GM21528 (cell line): ENCODE data around the gene CD160.
"Not testable (repeated sequence)": the region's sequence is repeated elsewhere in the genome, so short reads cannot be mapped to it uniquely, and the experiment has no call there.

Experiments used
- ATAC-seq: cut with Tn5 transposase; IDR thresholded peaks from one replicate; pipeline ENCODE4 v1.9.1; 2021; ENCODE audit warnings: mild to moderate bottlenecking, moderate library complexity; ENCODE audit not compliant: unreplicated experiment, low FRiP score

The CD160 gene

DNA sequence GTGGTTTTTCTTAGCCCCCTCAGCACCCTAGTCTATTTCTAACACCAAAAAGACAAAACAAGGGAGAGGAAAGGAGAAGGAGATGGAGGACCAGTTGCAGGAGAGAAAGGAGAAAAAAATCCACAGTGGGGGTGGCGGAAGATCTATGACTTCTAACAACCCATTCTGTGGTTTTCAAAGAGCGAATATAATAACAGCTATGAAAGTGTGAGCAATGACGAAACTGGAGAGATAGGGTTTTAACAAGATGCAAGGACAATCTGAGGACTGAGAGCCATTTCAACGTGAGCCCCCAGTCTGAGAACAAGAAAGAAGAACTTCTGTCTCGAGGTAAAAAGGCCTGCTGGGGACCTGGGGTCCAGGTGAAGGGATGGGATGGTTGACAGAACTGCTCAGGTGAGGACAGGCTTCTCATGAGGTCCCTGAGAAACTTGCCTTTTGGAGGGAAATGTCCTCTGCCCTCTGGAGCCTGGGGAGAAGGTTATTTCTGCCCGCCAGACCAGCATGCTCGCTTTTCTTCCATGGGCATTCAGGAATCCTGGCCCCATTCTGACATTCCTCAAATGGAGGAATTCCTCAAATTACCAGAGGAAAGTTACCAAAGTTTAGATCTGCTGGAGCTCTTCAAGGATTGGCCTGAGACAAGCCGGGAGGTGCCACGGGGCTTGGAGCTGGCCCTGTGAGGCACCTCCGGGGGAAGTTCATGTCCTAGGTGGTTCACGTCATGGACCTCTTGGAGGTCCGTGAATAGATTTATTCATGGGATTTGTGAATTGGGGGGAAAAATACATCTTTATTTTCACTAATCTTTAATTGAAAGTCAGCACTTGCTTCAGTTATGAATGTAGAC, at the start of gene CD160:
Gene CD160 (plus strand): TSS at position 270 of the 850 bp plus-strand sequence. CDS start 8,829 bp downstream, outside the sequence.
- no peak for ATAC-seq

- not testable (repeated sequence) for ATAC-seq
These were observed 48.1 kb upstream of the CD160 start for GRCh38 chr1:145670995-145671745.

GRCh38 chr1:145673217-145673616, 46.1 kb upstream of the CD160 start:
- not testable (repeated sequence) for ATAC-seq

- ATAC-seq: not testable (repeated sequence)
These were observed 34.4 kb upstream of the CD160 start for GRCh38 chr1:145684858-145685257.

- not testable (repeated sequence) for ATAC-seq
These were observed 33.2 kb upstream of the CD160 start for GRCh38 chr1:145686078-145686477.

GRCh38 chr1:145688328-145688727, 31.0 kb upstream of the CD160 start:
- no peak for ATAC-seq

DNA sequence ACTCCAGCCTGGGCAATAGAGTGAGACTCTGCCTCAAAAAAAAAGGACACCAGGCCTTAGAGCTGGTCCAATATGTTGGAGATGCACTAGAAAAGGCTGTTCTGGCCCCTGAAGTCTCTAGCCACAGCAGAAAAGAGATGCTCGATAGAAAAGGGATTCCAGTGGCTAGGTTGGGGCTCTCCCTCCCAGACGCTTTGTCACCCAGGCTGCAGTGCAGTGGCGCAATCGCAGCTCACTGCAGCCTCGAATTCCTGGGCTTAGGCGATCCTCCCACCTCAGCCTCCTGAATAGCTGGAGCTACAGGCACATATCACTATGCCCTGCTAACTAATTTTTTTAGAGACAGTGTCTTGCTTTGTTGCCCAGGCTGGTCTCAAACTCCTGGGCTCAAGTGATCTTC, 30.4 kb upstream of the CD160 start:
- ATAC-seq: no peak

- no peak for ATAC-seq
These were observed 29.4 kb upstream of the CD160 start for GRCh38 chr1:145689922-145690321.

DNA sequence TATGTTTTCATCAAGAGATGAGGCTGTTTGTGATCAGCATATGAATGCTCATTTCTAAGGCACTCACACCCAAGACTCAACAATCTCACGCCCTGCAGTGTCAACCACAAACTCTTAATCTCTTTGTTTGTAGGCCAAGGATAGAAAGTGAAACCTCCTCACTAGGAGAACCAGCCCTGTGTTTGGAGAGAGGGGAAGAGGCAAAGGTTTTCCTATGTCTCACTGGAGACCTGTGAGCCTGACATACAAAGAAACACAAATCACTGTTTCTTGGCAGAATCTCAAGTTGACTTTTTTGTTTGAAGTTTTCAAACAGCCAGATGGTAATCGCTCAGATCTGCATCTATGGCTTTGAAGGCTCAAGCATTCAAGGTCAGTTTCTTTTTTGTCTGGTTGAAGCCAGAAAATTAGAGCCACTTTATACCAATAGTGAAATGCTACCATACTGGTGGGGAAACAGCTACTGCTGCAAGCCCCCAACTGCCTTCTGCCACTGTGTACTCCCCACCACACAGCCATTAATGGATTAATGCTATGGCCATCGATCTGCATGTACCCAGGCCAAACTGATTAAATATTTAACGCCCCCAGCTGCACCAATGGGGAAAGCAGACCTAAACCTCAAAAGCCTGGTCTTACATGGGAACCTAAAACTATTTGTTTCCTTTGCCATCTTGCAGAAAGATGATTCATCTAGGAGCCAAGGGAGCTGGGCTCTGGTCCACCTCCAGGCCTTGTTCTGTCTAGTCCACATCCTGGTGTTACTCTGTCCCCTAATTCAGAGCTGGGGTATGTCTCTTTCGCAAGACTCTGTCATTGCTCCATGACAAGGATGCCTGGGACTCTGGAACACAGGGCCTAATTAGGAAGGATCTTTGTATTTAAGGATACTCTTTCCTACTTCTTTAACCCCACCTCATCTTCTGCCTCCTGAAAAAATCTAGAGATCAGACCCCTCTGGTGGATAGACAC, 28.4 kb upstream of the CD160 start:
- ATAC-seq: no peak

GRCh38 chr1:145692785-145693443, 26.4 kb upstream of the CD160 start:
- no peak for ATAC-seq

- ATAC-seq: no peak
These were observed 23.3 kb upstream of the CD160 start for GRCh38 chr1:145695821-145696629.

GRCh38 chr1:145696630-145696960, 22.7 kb upstream of the CD160 start:
- no peak for ATAC-seq

- ATAC-seq: no peak
These were observed 17.9 kb upstream of the CD160 start for GRCh38 chr1:145701306-145701862.

DNA sequence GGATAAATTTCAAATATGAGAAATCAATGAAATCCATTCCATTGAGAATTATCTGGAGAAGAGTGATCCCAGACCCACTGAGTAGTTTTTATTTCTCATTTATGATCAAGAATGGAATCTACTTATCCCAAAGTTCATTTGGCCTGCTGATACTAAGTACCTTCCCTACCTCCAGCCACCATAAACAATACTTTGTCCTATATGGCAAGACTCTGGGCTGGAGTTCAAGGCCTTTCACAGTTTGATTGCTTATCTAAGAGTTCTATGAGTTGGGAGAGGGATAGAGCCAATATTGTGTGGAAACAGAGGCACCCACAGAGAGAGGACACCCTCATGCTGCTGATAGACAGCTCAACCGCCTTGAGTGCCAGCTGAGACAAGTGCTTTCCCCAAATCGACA, 17.2 kb upstream of the CD160 start:
- ATAC-seq: no peak

- no peak for ATAC-seq
These were observed 16.5 kb upstream of the CD160 start for GRCh38 chr1:145702826-145703225.

- ATAC-seq: no peak
These were observed 13.7 kb upstream of the CD160 start for GRCh38 chr1:145705622-145706021.

DNA sequence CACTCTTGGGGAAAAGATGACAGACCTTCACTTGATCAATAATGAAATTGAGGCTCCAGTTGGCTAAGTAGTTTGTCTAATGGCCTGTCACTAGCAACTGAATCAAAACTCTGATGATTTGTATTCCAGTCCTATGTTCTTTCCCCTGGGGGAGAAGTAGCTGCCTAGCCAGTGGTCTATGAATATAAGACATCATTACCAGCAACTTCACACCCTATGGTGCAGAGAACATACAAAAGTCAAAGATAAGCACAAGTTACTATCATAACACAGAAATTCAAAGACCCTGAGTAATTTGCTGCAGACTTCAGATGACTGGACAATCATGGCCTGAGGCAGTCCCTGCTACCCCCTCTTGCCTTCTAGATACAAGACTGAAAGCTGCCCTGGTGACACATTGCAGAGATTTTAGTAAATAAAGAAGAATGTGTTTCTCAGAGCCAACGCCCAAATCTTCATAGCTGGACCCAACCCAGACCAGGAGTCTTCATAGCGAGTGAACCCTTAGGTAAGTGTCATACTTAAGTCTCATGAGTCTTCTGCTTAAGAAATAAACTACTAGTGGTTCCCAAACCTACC, 13.1 kb upstream of the CD160 start:
- no peak for ATAC-seq

DNA sequence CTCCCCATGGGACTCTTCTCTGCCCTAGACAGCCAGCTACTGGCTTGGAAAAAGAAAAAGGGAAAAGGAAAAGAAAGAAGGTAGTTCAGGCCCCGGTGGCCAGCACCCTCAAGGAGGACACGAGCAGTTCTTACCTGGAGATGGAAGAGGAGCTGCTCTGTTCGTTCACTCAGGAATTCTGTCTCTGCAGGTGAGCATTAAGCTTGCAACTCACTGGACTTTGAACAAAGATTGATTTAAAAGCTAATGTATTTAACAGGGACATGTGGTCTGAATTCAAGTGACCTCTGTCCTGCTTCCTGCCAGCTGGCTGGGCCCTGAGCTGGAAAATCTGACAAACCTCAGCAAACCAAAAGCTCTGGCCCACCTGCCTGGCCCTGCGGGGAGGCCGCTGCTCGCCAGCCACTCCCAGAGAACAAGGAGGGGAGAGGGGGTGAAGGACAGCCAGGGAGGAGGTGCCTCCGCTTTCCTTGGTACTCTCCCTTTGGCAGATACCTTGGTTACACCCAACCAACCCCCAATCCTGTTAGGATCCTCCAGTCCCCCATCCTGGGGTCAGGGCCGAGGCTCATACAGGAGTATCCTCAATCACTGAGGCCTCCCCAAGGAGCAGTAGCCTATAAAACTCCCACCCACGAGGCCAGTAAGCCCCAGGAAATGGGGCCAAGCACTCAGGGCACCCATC, 12.0 kb upstream of the CD160 start, which contains the start of gene PDZK1:
Gene PDZK1 (minus strand): TSS at position 186 of the 685 bp plus-strand sequence. CDS start 19,347 bp downstream, outside the sequence.
- ATAC-seq: no peak
